Stomach (tissue), 9 donors: ENCODE data around the gene CCDC85A. TPM values are rescaled to one million over a fixed set of nuclear protein-coding genes. Genes with fewer than 3 reads are reported as not detected.
A peak's percentile ranks its signal among the peaks of the same experiment; 100 is the strongest.

Experiments
- DNase-seq, 2 donors: peaks; one replicate each; pipeline versions ENCODE4 v3.0.0 to v3.0.0-alpha.2; 2013 to 2019
- H3K27ac ChIP-seq, 5 donors: fragments of 200-600 bp in 4 of 5; sonication (generic) in 4 of 5; one replicate each; pipeline ENCODE4 v1.5.1; 2013 to 2019; ENCODE audit warnings: mild to moderate bottlenecking in 1 of 5, moderate library complexity in 1 of 5
- H3K27me3 ChIP-seq, 3 donors: fragments of 200-600 bp; sonication (generic); one replicate each; pipeline ENCODE4 v1.5.1; 2017 to 2019; ENCODE audit warnings: mixed run types in 1 of 3
- H3K36me3 ChIP-seq, 4 donors: fragments of 200-600 bp; sonication (generic); 1 replicate in 3 of 4; 2 replicates in 1 of 4; pipeline ENCODE4 v1.5.1; 2016 to 2019
- H3K4me1 ChIP-seq, 4 donors: fragments of 200-600 bp; sonication (generic); one replicate each; pipeline ENCODE4 v1.5.1; 2016 to 2019
- H3K4me3 ChIP-seq, 4 donors: fragments of 200-600 bp; sonication (generic) in 3 of 4; one replicate each; pipeline ENCODE4 v1.5.1; 2016 to 2019; ENCODE audit warnings: mild to moderate bottlenecking in 1 of 4
- H3K9me3 ChIP-seq, 4 donors: fragments of 200-600 bp; sonication (generic); one replicate each; pipeline ENCODE4 v1.5.1; 2016 to 2019
- CTCF ChIP-seq, 7 experiments: fragments of 450-650 bp in 4 of 7; fragments of 200-600 bp in 3 of 7; sonication (generic) in 3 of 7; IDR thresholded peaks; one replicate each; pipeline ENCODE4 v1.5.1; 2016 to 2019; ENCODE audit warnings: antibody characterized with exemption in 7 of 7, control low read depth in 2 of 7, mild to moderate bottlenecking in 1 of 7
- EP300 ChIP-seq: sonication (generic); formaldehyde crosslinking; IDR thresholded peaks from one replicate; pipeline ENCODE4 v1.6.1; 2017; ENCODE audit warnings: antibody characterized with exemption
- POLR2A ChIP-seq, 4 donors: fragments of 450-650 bp; IDR thresholded peaks; one replicate each; pipeline ENCODE4 v1.6.1; 2016; ENCODE audit warnings: antibody characterized with exemption in 4 of 4, control low read depth in 2 of 4, mild to moderate bottlenecking in 1 of 4, moderate library complexity in 1 of 4
- POLR2AphosphoS5 ChIP-seq, 3 donors: sonication (generic); formaldehyde crosslinking; IDR thresholded peaks; one replicate each; pipeline ENCODE4 v1.6.1; 2016; ENCODE audit warnings: antibody characterized with exemption in 3 of 3
- WGBS, 5 donors: extraction: QIAGEN DNeasy Blood & Tissue Kit in 3 of 5; methylation state at CpG; one replicate each; pipeline versions ENCODE4 v1.1.5 to v1.1.7; 2013 to 2018; 5-methylcytosine and 5-hydroxymethylcytosine counted together
- intact Hi-C: fragments of 100-400 bp; cut with DNase I; formaldehyde crosslinking; loops from one replicate; pipeline ENCODE4 v1.15.1; 2023; ENCODE audit warnings: low total_unique reads
- polyA plus RNA-seq, 3 donors: library from polyadenylated mRNA; stranded (reverse); fragments of 200-250 nt; gene quantifications; one replicate each; pipeline ENCODE4 v1.2.3, GENCODE V29; 2013
- total RNA-seq, 5 donors: library from RNA; depleted of rRNA; stranded (reverse); fragments of >200 nt; gene quantifications; one replicate each; pipeline versions ENCODE4 v1.1.0 to v1.2.3, GENCODE V29; 2014 to 2016
- donor health status: healthy with polysubstance abuse.
- donor health status: Bipolar disorder and iron deficiency.
- donor health status: healthy.

Gene CCDC85A
- total and polyA plus RNA-seq, 8 donors, result 0.10 to 6.4 (median 3.2) TPM; not detected in 1

- intact Hi-C loops, result loop anchor here (10.0 kb wide), 1 partner anchor 569 kb away; no protein-coding TSS in a partner anchor
- Histone ChIP-seq H3K27ac (peak overlapping the region in 4 of 5 donors; percentile 15 to 60 (median 40)), H3K9me3 (no peaks in the 10 kb centered on the region), H3K36me3 (no peaks in the 10 kb centered on the region), H3K4me3 (peak overlapping the region; percentile 59 to 84 (median 68)), H3K4me1 (peaks cover 22 to 28% (median 26%) of the 10 kb centered on the region in 4 donors), H3K27me3 (peaks cover 0 to 74% (median 27%) of the 10 kb centered on the region in 3 donors)
- peak in 1 of 2 donors; percentile 68 for DNase-seq
- 2 to 4% (median 2%) methylated on average over 8 to 11 of the region's 11 CpGs for WGBS, 5 donors
- TF ChIP-seq POLR2AphosphoS5 (IDR thresholded peaks at IDR 0.05) (peak in 1 of 3 donors; percentile 20), CTCF (IDR thresholded peaks at IDR 0.05) (no peak), POLR2A (IDR thresholded peaks at IDR 0.05) (no peak)
Observed at GRCh38 chr2:56185582-56186046, 1.8 kb downstream of the CCDC85A start.

GRCh38 chr2:56191617-56192016, 7.8 kb downstream of the CCDC85A start:
- H3K36me3 ChIP-seq, result no peaks in the 10 kb centered on the region
- H3K27me3 ChIP-seq, result peaks cover 0 to 23% (median 0%) of the 10 kb centered on the region in 3 donors
- DNase-seq, result peak in 1 of 2 donors; percentile 67
- H3K27ac ChIP-seq, result no peak overlapping the region
- no peak overlapping the region for H3K4me3 ChIP-seq
- TF ChIP-seq POLR2AphosphoS5 (IDR thresholded peaks at IDR 0.05) (no peak), CTCF (IDR thresholded peaks at IDR 0.05) (peak in 1 of 7 experiments; percentile 13)
- no peaks in the 10 kb centered on the region for H3K4me1 ChIP-seq
- intact Hi-C loops, result no loop called here
- no peaks in the 10 kb centered on the region for H3K9me3 ChIP-seq

GRCh38 chr2:56192664-56193305, 9.0 kb downstream of the CCDC85A start:
- Histone ChIP-seq H3K27me3 (peaks cover 0 to 12% (median 0%) of the 10 kb centered on the region in 3 donors), H3K9me3 (no peaks in the 10 kb centered on the region), H3K4me3 (no peak overlapping the region), H3K36me3 (no peaks in the 10 kb centered on the region), H3K27ac (no peak overlapping the region), H3K4me1 (no peaks in the 10 kb centered on the region)
- no peak for DNase-seq
- WGBS, 5 donors, result 91 to 94% (median 92%) methylated on average over 9 to 29 of the region's 29 CpGs
- intact Hi-C loops, result no loop called here
- TF ChIP-seq POLR2A (IDR thresholded peaks at IDR 0.05), result no peak
- TF ChIP-seq EP300, result no peak
- no peak for TF ChIP-seq CTCF (IDR thresholded peaks at IDR 0.05)
- TF ChIP-seq POLR2AphosphoS5 (IDR thresholded peaks at IDR 0.05), result no peak

GRCh38 chr2:56195563-56195962, 11.8 kb downstream of the CCDC85A start:
- Histone ChIP-seq H3K36me3 (no peaks in the 10 kb centered on the region), H3K4me1 (no peaks in the 10 kb centered on the region), H3K9me3 (no peaks in the 10 kb centered on the region), H3K27ac (no peak overlapping the region), H3K4me3 (no peak overlapping the region), H3K27me3 (peaks cover 0 to 6% (median 0%) of the 10 kb centered on the region in 3 donors)
- no peak for DNase-seq
- intact Hi-C loops, result no loop called here
- TF ChIP-seq POLR2A (IDR thresholded peaks at IDR 0.05) (no peak), POLR2AphosphoS5 (IDR thresholded peaks at IDR 0.05) (no peak)

GRCh38 chr2:56197816-56198215, 14.0 kb downstream of the CCDC85A start:
- H3K27ac ChIP-seq, result no peak overlapping the region
- H3K4me1 ChIP-seq, result no peaks in the 10 kb centered on the region
- H3K27me3 ChIP-seq, result no peaks in the 10 kb centered on the region
- 83 to 89% (median 88%) methylated on average over 7 of the region's 7 CpGs for WGBS, 5 donors
- no peaks in the 10 kb centered on the region for H3K9me3 ChIP-seq
- H3K36me3 ChIP-seq, result no peaks in the 10 kb centered on the region
- no peak for TF ChIP-seq POLR2A (IDR thresholded peaks at IDR 0.05)
- TF ChIP-seq EP300, result no peak
- TF ChIP-seq POLR2AphosphoS5 (IDR thresholded peaks at IDR 0.05), result no peak
- TF ChIP-seq CTCF (IDR thresholded peaks at IDR 0.05), result no peak
- DNase-seq, result no peak
- no peak overlapping the region for H3K4me3 ChIP-seq
- intact Hi-C loops, result no loop called here
